ENCODE data around the gene RNF215.

- no peak for TF ChIP-seq CTCF (conservative IDR thresholded peaks at IDR 0.05)
- TF ChIP-seq EZH2 (IDR thresholded peaks at IDR 0.05; ENCODE audit: low read depth) = no peak
Observed at GRCh38 chr22:30354644-30355043, 32.6 kb downstream of the RNF215 start.
